Lung microvascular endothelial cell (primary cell): ENCODE measurements around the gene PLCB1. TPM values are rescaled to one million over a fixed set of nuclear protein-coding genes. Genes with fewer than 3 reads are reported as not detected.
"Not testable (repeated sequence)": the region's sequence is repeated elsewhere in the genome, so short reads cannot be mapped to it uniquely, and the experiment has no call there.

Experiments
- DNase-seq, 2 donors: peaks; one replicate each; pipeline versions ENCODE4 v3.0.0 to v3.0.0-alpha.2; 2010; ENCODE audit warnings: low read depth in 2 of 2
- total RNA-seq: library from RNA; depleted of rRNA; stranded (reverse); fragments of >200 nt; gene quantifications from 2 replicates; pipeline ENCODE4 v1.2.1, GENCODE V29; 2014

The PLCB1 gene
- total RNA-seq, 1 donor from 2014 or later: 12.3 TPM

DNA sequence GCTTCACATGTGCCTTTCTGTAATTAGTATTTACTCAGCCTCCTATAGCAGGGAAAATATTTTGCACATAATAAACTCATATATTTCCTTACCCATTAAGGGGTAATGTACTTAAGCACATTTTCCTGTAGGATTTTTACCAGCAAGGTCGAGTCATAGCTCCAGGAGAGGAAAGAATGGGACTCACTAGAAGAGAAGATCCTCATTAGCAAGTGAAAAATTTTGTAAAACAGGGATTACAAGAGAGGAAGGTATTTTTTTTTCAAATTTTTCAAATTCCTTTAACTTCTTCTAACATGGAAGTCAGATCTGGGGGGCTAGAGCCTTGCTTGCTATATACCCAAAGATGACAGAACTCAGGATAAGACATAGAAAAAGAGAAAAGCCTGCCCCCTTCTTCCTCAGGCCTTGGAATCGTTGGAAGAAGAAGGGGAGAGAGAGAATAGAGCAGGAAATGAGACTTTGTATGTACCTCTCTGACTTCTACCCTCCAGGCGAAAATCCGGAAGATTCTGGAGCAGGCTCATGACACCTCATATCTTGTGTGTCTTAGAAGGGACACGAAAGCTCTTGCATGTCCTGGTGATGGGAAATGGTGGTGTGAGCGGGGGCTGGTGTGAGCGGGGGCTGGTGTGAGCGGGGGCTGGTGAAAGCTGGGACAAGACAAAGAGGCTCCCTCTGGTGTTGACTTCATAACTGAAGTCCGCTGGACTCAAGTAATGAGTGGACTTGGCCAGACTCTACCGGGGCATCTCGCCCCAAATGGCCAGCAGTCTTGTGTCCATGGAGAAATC, 679.9 kb downstream of the PLCB1 start:
- peak in 1 of 2 donors; percentile 27 for DNase-seq

DNA sequence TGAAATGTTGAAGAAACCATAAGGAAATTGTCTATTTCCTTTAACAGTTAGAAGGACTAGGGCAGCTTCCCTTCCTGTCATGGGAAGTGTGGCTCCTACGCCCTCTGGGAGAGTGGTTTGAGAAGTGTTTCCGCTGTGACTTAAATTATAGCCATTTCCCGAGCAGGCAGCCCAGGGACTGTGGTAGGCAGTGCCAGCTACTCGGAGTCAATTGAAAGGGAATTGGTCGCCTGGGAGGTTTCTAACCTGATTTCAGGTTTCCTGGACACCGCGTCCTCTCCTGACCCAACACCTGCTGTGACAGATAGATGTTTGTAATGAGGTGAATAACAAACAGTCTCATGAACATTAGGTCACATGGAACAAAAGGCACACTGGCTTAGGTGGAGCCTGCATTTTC, 680.8 kb downstream of the PLCB1 start:
- peak; percentile 69 to 93 for DNase-seq

DNA sequence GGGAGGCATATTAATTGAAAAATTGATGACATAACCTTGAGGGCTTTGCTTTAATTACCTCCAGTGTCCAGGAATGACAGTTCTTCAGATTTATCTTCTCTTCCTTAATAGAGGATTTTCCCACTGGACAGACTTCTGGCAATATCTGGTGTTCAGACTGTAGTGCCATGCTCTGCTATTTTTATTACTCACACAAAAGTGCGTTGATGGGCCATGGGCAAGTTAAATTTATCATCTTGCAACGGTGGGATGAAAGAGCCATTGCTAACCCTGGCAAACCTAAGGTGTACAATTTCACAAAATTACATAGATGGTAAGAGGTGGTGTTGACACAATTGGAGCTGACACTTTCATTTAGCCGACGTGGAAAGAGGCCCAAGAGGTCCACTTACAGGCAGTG, 683.1 kb downstream of the PLCB1 start:
- DNase-seq: no peak

DNA sequence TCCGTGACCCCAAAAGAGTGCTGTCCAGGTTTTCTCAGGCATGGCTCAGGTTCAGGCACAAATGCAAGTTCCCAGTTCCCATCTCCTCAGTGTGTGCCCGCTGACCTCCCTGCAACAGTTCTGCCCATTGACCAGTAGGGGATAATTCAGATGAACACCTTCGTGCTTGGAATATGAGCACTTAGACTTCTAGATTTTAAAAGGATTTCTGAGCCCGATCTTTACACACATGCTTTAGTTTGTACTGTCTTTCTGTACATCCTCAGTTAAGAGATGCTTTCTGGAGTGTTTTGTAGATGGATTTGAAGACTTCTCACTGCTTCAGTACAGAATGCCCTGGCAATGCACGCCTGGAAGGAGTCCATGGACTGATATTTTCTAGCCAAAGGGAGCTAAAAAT, 697.2 kb downstream of the PLCB1 start:
- DNase-seq: no peak

DNA sequence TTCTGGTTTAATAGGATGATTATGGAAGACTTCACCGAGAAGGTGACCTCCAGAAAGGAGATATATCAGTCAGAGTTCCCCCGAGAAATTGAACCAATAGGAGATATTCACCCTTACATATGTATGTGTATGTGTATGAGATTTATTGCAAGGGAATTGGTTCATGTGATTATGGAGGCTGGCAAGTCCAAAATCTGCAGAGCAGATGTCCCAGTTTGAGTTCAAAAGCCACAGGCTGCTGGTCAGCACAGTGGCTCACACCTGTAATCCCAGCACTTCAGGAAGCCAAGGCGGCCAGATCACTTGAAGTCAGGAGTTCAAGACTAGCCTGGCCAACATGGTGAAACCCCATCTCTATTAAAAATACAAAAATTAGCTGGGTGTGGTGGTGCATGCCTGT, 702.2 kb downstream of the PLCB1 start:
- DNase-seq: not testable (repeated sequence)

DNA sequence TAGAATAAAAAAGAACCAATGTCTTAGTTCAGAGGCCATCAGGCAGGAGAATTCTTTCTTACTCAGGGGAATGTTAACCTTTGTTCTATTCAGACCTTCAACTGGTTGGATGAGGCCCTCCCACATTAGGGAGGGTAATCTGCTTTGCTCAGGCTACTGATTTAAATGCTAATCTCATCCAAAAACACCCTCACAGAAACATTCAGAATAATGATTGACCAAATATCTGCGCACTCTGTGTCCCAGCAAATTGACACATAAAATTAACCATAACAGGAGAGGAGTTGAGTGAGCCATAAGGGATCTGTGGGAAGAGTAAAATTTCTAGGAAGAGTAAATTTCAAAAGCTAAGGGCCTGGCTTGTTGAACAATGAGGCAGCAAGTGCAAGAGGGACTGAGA, 702.8 kb downstream of the PLCB1 start:
- no peak for DNase-seq

DNA sequence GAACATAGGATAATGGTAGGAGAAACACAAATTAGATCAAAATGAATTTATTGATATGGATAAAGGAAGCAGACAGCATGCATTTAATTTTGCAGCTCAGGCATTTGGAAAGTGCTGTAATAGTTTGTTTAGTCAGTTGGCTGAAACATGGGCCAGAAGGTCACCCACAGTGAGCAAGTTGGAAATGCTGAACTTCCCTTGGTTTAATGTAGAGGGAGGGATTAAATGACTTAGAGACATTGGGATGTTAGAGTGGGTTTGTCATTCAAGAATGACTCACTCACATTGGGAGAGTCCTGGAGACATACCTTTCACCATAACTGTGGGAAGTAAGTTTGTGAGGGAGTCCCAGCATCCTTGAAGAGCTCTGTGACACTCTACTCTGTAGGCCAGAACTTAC, 705.3 kb downstream of the PLCB1 start:
- DNase-seq: peak; percentile 23 to 42

DNA sequence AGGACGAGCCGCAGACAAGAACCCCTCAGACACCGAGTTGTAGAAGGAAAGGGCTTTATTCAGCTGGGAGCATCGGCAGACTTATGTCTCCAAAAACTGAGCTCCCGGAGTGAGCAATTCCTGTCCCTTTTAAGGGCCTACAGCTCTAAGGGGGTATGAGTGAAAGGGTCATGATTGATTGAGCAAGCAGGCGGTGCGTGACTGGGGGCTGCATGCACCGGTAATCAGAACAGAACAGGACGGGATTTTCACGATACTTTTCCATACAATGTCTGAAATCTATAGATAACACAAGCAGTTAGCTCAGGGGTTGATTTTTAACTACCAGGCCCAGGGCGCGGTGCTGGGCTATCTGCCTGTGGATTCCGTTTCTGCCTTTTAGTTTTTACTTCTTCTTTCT, 710.5 kb downstream of the PLCB1 start:
- DNase-seq: no peak

DNA sequence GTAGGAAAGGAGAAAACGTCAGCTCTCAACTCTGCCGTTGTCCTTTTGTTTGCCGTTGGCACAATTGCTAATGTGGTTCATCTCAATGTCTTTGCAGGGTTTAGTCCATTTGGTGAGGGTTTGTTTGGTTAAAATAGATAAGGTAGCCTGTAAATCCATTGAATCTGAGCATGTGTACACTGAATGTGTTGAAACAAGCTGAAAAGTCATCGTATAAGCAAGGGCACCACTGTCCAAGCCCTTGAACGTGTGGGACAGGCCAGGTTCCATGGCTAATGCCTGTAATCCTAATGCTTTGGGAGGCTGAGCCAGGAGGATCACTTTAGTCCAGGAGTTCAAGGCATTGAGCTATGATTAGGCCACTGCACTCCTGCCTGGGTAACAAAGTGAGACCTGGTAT, 712.1 kb downstream of the PLCB1 start:
- no peak for DNase-seq

DNA sequence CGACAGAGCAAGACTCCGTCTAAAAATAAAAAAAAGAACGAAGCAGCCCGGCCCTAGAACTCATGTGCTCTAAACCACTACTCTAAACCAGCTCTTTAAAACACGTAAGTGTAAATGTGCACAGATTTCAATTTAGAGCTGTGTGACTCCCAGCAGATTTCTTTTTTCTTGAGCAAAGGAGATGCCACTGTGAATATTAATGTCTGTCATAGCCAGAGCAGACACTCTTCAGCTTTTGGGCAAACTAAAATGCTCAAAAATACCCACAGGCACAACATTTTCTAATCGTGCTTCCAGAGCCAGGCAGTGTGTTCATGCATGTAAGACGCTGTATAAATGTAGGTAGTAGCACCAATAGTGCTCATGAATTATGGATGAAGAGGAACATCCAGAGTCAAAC, 717.9 kb downstream of the PLCB1 start:
- DNase-seq: no peak

DNA sequence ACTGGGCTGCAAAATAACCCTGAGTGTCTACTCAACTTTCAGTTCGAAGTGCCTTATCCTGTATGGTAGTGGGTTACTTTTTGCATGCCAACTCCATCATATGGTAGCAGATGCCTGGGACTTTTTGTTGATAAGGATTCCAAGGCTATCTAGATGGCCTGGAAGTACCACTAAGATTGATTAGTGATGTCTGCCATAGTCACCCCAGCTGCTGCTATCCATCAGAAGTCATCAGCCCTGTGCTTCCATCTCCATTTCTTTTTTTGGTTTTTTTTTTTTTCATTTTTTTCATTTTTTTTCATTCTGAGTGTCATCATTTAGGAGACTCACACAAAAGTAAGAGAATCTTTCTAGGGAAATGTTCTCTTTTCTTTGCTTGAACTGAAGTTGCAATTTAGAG, 719.4 kb downstream of the PLCB1 start:
- no peak for DNase-seq

DNA sequence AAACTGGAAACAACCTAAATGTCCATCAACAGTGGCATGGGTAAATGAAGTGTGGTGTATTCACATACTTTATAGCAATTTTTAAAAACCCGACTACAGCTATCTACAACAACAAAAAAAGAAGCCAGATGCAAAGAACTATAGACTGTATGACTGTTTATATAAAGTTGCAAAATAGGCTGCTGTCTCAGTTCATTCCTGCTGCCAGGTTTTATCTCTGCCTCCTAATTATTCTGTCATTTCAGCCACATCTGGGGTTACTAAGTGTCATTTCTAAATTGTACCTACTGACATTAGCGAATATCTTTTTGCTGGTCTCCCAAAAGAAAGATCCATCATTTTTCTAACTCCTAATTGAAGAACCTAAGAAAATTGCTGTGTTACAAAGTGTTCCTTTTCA, 719.9 kb downstream of the PLCB1 start:
- DNase-seq: not testable (repeated sequence)

DNA sequence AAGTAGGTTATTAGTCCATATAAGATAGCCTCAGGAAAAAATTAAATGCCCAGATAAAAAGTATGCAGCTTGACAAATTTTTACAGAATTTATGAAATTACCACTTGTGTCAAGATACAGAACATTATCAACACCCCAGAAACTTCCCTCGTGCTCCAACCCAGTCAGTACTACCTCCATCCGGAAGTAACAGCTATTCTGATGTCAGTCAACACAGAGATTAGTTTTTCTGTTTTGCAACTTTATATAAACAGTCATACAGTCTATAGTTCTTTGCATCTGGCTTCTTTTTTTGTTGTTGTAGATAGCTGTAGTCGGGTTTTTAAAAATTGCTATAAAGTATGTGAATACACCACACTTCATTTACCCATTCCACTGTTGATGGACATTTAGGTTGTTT, 721.1 kb downstream of the PLCB1 start:
- DNase-seq: peak in 1 of 2 donors; percentile 45

DNA sequence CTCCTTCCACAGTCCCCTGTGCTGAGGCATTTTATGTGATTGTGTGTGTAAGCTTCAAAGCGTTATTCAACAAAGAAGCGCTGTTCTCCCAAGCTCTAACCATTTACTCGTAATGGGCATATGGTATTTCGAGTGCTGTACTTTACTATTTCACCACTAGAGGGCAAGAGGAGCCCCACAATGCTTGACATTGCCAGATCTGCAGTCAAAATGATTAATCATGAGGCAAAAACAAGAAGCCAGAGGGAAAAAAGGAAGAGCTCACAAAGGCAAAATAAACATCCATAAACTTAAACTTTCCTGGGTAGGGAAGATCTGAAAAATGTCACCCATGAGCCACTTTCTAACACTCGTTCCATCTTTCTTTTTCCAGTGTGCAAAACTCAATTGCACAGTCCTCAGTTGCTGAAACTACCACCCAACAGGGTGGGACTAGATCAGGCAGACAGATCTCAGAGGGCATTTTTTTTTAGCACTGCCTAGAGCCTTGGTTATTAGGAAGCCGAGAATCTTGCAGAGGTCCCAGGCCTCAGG, 721.8 kb downstream of the PLCB1 start:
- DNase-seq: peak; percentile 74 to 88

DNA sequence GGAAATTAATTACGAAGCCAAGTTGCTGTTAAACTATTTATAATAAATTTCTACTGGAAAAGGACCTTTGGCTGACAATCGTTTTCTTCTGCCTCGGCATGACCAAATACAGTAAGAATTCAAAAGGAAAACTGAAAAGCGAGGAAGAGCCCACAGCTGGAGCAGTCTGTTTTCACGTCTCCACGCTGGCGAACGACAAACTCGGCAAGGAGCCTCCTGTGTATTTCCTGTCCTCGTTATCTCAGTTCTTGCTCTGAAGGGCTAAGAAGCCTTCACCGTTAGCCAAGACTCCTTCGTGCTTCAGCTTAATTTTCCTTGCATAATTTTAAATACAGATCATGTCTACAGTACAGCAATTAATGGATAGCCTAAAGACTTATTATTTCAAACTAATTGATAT, 722.5 kb downstream of the PLCB1 start:
- DNase-seq: peak in 1 of 2 donors; percentile 27

DNA sequence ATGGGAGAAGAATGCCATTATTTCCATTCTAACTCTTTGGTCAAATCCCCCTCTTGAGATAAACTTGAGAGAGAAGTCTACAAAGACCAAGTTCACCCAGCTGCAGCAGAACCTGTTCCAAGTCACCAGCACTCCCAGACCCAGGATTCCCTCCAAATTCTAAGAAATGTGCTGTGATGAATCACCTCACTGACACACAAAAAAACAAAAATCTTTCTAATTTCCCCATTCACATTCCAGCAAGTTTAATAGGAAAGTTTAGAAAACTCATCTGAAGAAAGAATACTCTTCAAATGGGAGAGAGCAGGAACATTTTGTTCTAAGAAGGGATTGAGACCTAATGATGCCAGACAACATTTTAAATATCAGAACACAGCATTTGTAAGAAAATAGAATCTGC, 723.2 kb downstream of the PLCB1 start:
- DNase-seq: no peak

DNA sequence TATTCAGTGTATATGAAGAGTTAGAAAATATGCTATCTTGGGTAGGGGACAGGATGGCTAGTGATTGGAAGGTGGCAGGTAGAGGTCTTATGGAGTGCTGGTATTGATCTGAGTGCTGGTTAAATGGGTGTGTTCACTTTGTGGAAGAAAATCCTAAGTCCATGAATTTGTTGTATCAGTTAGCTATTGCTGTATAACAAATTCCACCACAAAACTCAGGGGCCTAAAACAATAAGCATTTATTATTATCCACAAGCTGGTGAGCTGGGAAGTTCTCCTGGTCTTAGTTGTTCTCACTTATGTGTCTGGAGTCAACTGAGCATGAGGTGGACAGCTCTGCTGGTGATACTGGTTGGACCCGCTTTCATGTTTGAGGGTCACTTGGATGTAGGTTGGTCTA, 724.6 kb downstream of the PLCB1 start:
- no peak for DNase-seq

DNA sequence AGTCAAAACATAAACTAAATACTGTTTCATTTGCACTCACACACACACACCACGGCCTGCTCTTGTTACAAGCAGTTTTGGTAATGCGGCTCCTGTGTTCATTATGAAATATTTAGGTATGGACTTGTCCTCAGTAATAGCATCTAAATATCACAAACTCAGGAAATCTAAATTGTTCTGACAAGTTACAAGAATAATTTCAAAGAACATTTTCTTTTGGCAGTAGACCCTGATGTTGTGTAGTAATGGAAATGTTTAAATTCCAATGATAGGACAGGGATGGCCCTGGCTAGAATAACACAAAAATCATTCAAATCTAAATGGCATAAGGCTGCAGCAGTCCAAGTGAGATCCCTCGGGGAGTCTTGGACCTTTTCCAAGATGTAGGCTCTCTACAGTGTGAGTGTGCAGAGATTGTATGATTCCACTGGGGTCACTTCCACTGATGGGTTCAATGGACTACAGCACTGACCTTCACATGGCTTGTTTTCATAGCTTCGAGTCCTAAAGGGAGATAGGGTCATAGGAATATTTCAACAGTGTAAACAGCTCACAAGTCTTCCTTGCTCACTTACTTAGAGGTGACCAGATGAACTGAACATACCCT, 726.2 kb downstream of the PLCB1 start:
- peak in 1 of 2 donors; percentile 4 for DNase-seq

DNA sequence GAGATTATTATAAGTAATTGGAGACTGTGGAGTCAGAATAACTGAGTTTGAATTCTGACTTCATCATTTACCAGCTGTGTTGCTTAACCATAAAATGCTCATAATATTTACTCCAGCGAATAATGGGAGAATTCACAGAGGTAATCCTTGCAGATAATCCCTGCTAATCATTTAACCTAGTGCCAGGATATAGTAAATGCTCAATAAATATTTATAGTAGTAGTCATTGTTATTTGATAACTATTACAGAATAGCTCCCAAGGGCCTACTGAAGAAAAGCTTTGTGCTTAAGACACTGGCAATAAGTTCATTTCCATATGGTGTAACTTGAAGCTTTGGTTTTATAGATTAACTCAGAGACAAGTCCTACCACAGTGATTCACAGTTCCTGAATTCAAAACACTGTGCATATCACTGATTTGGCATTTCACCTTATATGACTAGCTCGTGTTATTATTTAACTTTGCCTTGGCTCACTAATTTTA, 728.0 kb downstream of the PLCB1 start:
- no peak for DNase-seq

DNA sequence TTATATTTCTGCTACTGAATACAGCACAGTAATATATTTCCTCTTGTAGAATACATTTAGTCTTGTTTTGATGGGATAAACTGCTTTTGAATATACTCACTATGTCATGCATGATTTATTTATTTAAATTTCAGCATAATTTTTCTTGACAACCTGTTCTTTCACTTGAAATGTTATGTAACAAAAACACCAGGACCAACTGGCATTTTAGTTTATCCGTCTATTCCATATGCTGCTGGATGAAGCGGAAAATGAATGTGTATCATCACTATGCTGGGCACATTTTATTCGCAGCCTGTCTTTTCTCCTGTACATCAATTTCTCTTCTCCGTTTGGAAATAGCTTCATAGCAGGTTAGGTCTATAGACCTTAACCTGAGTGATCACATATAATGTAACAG, 730.0 kb downstream of the PLCB1 start:
- DNase-seq: no peak

DNA sequence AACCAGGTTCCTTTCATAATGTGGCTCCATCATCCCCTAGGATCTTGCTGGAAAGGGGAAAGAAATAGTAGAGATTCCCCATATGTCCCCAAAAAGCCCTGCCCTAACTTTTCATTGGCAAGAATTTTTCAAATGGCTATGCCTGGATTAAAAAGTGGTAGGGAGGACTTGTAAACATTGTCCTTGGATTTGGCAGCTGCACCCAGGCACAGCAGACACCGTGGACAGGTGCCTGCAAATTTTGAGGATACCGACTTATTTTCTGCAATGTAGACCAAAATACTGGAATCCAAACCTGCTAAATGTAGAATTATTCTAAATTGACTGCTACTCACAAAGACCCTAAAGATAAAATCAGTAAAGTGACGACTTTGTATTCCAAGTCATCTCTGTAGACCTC, 733.6 kb downstream of the PLCB1 start:
- DNase-seq: no peak

DNA sequence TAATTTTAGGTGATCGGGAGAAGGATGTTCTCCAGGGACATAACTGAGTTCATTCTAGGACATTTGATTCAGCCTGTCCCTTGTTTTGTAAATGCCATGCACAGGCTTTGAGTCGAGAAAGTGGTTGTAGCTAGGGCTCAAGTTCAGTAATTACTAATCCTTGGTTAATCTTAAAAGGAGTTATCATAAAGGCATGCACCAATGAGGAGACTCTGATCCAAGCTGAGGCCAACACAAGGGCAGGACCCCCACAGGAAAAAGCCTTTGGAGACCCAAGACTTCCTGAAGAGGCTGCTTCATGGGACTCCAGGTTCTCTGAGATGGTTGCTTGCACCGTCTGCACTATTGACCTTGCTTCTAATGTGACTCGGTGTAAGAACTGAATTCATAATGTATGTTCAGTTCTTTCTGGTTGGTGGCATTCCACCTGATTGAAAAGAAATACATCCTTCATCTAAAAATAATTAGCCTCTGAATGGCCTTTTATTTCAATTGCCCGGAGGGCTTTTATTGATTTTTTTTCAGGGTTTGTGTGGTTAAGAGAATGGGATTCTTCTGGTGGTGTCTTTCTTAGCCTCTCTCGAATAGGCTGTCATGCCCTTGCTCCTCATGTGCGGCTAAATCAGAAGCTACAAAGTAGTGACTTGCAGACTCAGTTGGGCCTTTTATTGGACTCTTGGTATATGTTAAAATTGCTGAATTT, 735.1 kb downstream of the PLCB1 start:
- DNase-seq: no peak
